ENCODE results near the gene ACYP1. TPM values are rescaled to one million over a fixed set of nuclear protein-coding genes. Genes with fewer than 3 reads are reported as not detected.

ACYP1 gene
- total and polyA plus RNA-seq, 5 experiments from 2014 or later, result 12.8 to 25.1 (median 17.7) TPM

GRCh38 chr14:75049136-75049535 lies 14.7 kb downstream of the ACYP1 start:
- peaks cover 12 to 62% (median 53%) of the 10 kb centered on the region in 4 donors for H3K4me1 Mint-ChIP-seq
- H3K9me3 Mint-ChIP-seq, result peaks cover 0 to 2% (median 0%) of the 10 kb centered on the region in 9 donors
- POLR2A ChIA-PET, result interaction anchor here (0.6 to 3.2 kb wide), 3 partner anchors 14 to 292 kb away, joined by 3 to 8 read pairs (median 3); partner anchors contain the start of gene ACYP1
- ATAC-seq, result no peak
- no peak for DNase-seq
- H3K4me3 Mint-ChIP-seq, result no peak overlapping the region
- H3K27me3 Mint-ChIP-seq, result peaks cover 0 to 3% (median 0%) of the 10 kb centered on the region in 5 donors
- H3K27ac Mint-ChIP-seq, result no peak overlapping the region
- H3K36me3 Mint-ChIP-seq, result peaks cover 0 to 14% (median 7%) of the 10 kb centered on the region in 3 donors

GRCh38 chr14:75048101-75048500 lies 15.7 kb downstream of the ACYP1 start:
- H3K4me1 Mint-ChIP-seq, result peaks cover 12 to 67% (median 54%) of the 10 kb centered on the region in 4 donors
- H3K4me3 Mint-ChIP-seq, result no peak overlapping the region
- H3K27ac Mint-ChIP-seq, result no peak overlapping the region
- POLR2A ChIA-PET, result interaction anchor here (3.2 kb wide), 1 partner anchor 15 kb away, joined by 8 read pairs; the partner anchor contains the start of gene ACYP1
- H3K27me3 Mint-ChIP-seq, result peaks cover 0 to 3% (median 0%) of the 10 kb centered on the region in 5 donors
- H3K9me3 Mint-ChIP-seq, result peaks cover 0 to 2% (median 0%) of the 10 kb centered on the region in 9 donors
- H3K36me3 Mint-ChIP-seq, result peaks cover 0 to 14% (median 5%) of the 10 kb centered on the region in 3 donors
- DNase-seq (no peak), ATAC-seq (no peak)

GRCh38 chr14:75047506-75047905 lies 16.3 kb downstream of the ACYP1 start:
- POLR2A ChIA-PET, result no interaction called here
- Mint-ChIP-seq H3K27me3 (peaks cover 0 to 3% (median 0%) of the 10 kb centered on the region in 5 donors), H3K27ac (peak overlapping the region in 1 of 10 donors; percentile 19), H3K9me3 (peaks cover 0 to 2% (median 0%) of the 10 kb centered on the region in 9 donors), H3K4me1 (peaks cover 12 to 67% (median 54%) of the 10 kb centered on the region in 4 donors), H3K4me3 (no peak overlapping the region), H3K36me3 (peaks cover 0 to 14% (median 7%) of the 10 kb centered on the region in 3 donors)
- ATAC-seq (no peak), DNase-seq (no peak)

- ATAC-seq, result no peak
- no peak for DNase-seq
- POLR2A ChIA-PET, result no interaction called here
- Mint-ChIP-seq H3K4me3 (peak overlapping the region in 1 of 10 donors; percentile 22), H3K36me3 (peaks cover 0 to 14% (median 13%) of the 10 kb centered on the region in 3 donors), H3K27me3 (peaks cover 0 to 3% (median 0%) of the 10 kb centered on the region in 5 donors), H3K4me1 (peaks cover 12 to 67% (median 53%) of the 10 kb centered on the region in 4 donors), H3K27ac (no peak overlapping the region), H3K9me3 (peaks cover 0 to 2% (median 0%) of the 10 kb centered on the region in 9 donors)
Observed at GRCh38 chr14:75046899-75047298, 16.9 kb downstream of the ACYP1 start.

GRCh38 chr14:75046275-75046674 lies 17.5 kb downstream of the ACYP1 start:
- Mint-ChIP-seq H3K4me1 (peaks cover 10 to 63% (median 50%) of the 10 kb centered on the region in 4 donors), H3K27ac (no peak overlapping the region)
- no peak for ATAC-seq

GRCh38 chr14:75044752-75045151 lies 19.1 kb downstream of the ACYP1 start:
- DNase-seq (no peak), ATAC-seq (no peak)
- POLR2A ChIA-PET, result no interaction called here
- Mint-ChIP-seq H3K27me3 (no peaks in the 10 kb centered on the region), H3K27ac (no peak overlapping the region), H3K9me3 (peaks cover 0 to 2% (median 0%) of the 10 kb centered on the region in 9 donors), H3K36me3 (peaks cover 0 to 26% (median 14%) of the 10 kb centered on the region in 3 donors), H3K4me3 (peak overlapping the region in 1 of 10 donors; percentile 8), H3K4me1 (peaks cover 10 to 51% (median 38%) of the 10 kb centered on the region in 4 donors)

More at GRCh38 chr14:75046275-75046674, 17.5 kb downstream of the ACYP1 start:
- Mint-ChIP-seq H3K4me3 (no peak overlapping the region), H3K36me3 (peaks cover 0 to 18% (median 14%) of the 10 kb centered on the region in 3 donors), H3K9me3 (peaks cover 0 to 2% (median 0%) of the 10 kb centered on the region in 9 donors), H3K27me3 (peaks cover 0 to 1% (median 0%) of the 10 kb centered on the region in 5 donors)
- POLR2A ChIA-PET, result no interaction called here
- DNase-seq, result no peak

GRCh38 chr14:75044322-75044721 lies 19.5 kb downstream of the ACYP1 start:
- Mint-ChIP-seq H3K9me3 (peaks cover 0 to 2% (median 0%) of the 10 kb centered on the region in 9 donors), H3K27me3 (no peaks in the 10 kb centered on the region), H3K4me3 (no peak overlapping the region), H3K36me3 (peaks cover 0 to 24% (median 11%) of the 10 kb centered on the region in 3 donors), H3K4me1 (peaks cover 10 to 47% (median 34%) of the 10 kb centered on the region in 4 donors), H3K27ac (peak overlapping the region in 1 of 10 donors; percentile 2)
- ATAC-seq, result no peak
- POLR2A ChIA-PET, result no interaction called here
- no peak for DNase-seq

- H3K4me3 Mint-ChIP-seq, result no peak overlapping the region
- POLR2A ChIA-PET, result interaction anchor here (0.9 kb wide), 1 partner anchor 85 kb away, joined by 3 read pairs; the partner anchor contains the start of gene NEK9
- H3K27me3 Mint-ChIP-seq, result no peaks in the 10 kb centered on the region
- no peak overlapping the region for H3K27ac Mint-ChIP-seq
- DNase-seq (no peak), ATAC-seq (no peak)
- H3K9me3 Mint-ChIP-seq, result no peaks in the 10 kb centered on the region
- peaks cover 8 to 33% (median 28%) of the 10 kb centered on the region in 4 donors for H3K4me1 Mint-ChIP-seq
- H3K36me3 Mint-ChIP-seq, result peaks cover 0 to 35% (median 10%) of the 10 kb centered on the region in 3 donors
Observed at GRCh38 chr14:75042035-75042434, 21.8 kb downstream of the ACYP1 start.

GRCh38 chr14:75041613-75042012 lies 22.2 kb downstream of the ACYP1 start:
- no peaks in the 10 kb centered on the region for H3K27me3 Mint-ChIP-seq
- no peak for DNase-seq
- H3K4me1 Mint-ChIP-seq, result peaks cover 6 to 29% (median 27%) of the 10 kb centered on the region in 4 donors
- POLR2A ChIA-PET, result interaction anchor here (0.9 kb wide), 1 partner anchor 85 kb away, joined by 3 read pairs; the partner anchor contains the start of gene NEK9
- H3K27ac Mint-ChIP-seq, result no peak overlapping the region
- H3K4me3 Mint-ChIP-seq, result no peak overlapping the region
- H3K36me3 Mint-ChIP-seq, result peaks cover 0 to 40% (median 10%) of the 10 kb centered on the region in 3 donors
- no peak for ATAC-seq
- no peaks in the 10 kb centered on the region for H3K9me3 Mint-ChIP-seq

GRCh38 chr14:75040959-75041358 lies 22.9 kb downstream of the ACYP1 start:
- Mint-ChIP-seq H3K9me3 (no peaks in the 10 kb centered on the region), H3K36me3 (peaks cover 0 to 45% (median 5%) of the 10 kb centered on the region in 3 donors), H3K27me3 (no peaks in the 10 kb centered on the region), H3K27ac (no peak overlapping the region), H3K4me1 (peaks cover 4 to 23% (median 21%) of the 10 kb centered on the region in 4 donors), H3K4me3 (no peak overlapping the region)
- ATAC-seq, result no peak
- no peak for DNase-seq
- POLR2A ChIA-PET, result no interaction called here

GRCh38 chr14:75040507-75040906 lies 23.3 kb downstream of the ACYP1 start:
- H3K36me3 Mint-ChIP-seq, result peaks cover 0 to 50% (median 5%) of the 10 kb centered on the region in 3 donors
- H3K4me1 Mint-ChIP-seq, result peaks cover 4 to 19% (median 17%) of the 10 kb centered on the region in 4 donors
- ATAC-seq (no peak), DNase-seq (no peak)
- no peaks in the 10 kb centered on the region for H3K27me3 Mint-ChIP-seq
- no peak overlapping the region for H3K4me3 Mint-ChIP-seq
- POLR2A ChIA-PET, result no interaction called here
- no peaks in the 10 kb centered on the region for H3K9me3 Mint-ChIP-seq
- H3K27ac Mint-ChIP-seq, result no peak overlapping the region

GRCh38 chr14:75032939-75033338 lies 30.9 kb downstream of the ACYP1 start:
- no peak overlapping the region for H3K4me3 Mint-ChIP-seq
- POLR2A ChIA-PET, result no interaction called here

GRCh38 chr14:75030147-75030546 lies 33.7 kb downstream of the ACYP1 start:
- no peaks in the 10 kb centered on the region for H3K27me3 Mint-ChIP-seq
- no peak overlapping the region for H3K27ac Mint-ChIP-seq
- H3K4me3 Mint-ChIP-seq, result no peak overlapping the region
- H3K4me1 Mint-ChIP-seq, result peaks cover 0 to 3% (median 0%) of the 10 kb centered on the region in 4 donors
- no peaks in the 10 kb centered on the region for H3K9me3 Mint-ChIP-seq
- DNase-seq (no peak), ATAC-seq (no peak)
- POLR2A ChIA-PET, result no interaction called here
- H3K36me3 Mint-ChIP-seq, result peaks cover 9 to 62% (median 10%) of the 10 kb centered on the region in 3 donors

More at GRCh38 chr14:75032939-75033338, 30.9 kb downstream of the ACYP1 start:
- Mint-ChIP-seq H3K27me3 (no peaks in the 10 kb centered on the region), H3K9me3 (no peaks in the 10 kb centered on the region), H3K4me1 (peaks cover 0 to 5% (median 2%) of the 10 kb centered on the region in 4 donors), H3K27ac (peak overlapping the region in 1 of 10 donors; percentile 21), H3K36me3 (peaks cover 9 to 80% (median 12%) of the 10 kb centered on the region in 3 donors)
- ATAC-seq (no peak), DNase-seq (no peak)
